ENCODE measurements around the gene SERPINH1.
"Not testable (repeated sequence)": the region's sequence is repeated elsewhere in the genome, so short reads cannot be mapped to it uniquely, and the experiment has no call there.

SERPINH1 gene

DNA sequence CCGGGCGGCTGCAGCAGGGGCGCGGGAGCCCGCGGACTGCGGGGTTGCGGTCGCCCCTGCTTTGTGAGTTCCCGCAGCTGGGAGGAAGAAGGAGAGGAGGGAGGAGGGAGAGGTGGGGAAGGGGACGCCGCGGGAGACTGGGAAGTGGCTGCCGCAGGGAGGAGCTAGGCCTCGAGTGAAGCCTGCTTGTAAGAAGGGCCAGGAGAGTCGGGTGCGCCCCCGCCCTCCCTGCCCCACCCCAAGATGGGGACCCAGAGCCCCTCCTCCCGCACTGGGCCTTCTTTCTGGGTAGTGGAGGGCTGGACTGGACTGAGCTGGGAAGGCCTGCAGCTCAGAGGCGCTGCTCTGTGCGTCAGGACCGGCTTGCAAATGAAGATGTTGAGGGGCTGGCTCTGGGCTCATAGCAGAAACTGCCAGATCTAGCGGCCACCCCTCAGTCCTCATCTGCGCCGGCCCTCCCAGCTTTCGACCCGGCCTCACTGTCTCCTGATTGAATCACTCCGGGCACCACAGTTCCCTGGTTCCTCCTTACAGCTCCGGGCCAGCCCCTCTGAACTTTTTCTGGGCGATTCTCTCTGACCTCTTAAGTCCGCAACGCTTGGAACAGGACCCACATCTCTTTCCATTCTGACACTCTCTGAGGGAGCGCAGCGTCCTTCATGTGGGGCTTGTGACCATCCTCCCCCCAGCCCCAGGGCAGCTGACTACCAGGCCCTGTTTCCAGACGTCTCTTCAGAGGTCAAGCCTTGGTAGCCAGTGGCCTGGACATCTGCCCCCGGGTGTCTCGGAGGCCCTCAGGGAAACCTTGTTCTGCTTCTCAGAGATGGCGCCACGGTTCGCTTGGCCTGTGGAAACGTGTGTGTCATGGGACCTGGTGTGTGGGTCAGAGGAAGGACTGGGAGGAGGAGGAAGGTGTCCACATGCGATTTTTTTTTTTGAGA, 21.9 kb downstream of the SERPINH1 start:
- FAIRE-seq (no peak), DNase-seq (ENCODE audit: insufficient read length, low spot score) (no peak)
- TF ChIP-seq POLR2A (IDR thresholded peaks at IDR 0.05; ENCODE audit: low read depth, low read length) = peak; percentile 47; the same call in 1 of the 2 replicates

DNA sequence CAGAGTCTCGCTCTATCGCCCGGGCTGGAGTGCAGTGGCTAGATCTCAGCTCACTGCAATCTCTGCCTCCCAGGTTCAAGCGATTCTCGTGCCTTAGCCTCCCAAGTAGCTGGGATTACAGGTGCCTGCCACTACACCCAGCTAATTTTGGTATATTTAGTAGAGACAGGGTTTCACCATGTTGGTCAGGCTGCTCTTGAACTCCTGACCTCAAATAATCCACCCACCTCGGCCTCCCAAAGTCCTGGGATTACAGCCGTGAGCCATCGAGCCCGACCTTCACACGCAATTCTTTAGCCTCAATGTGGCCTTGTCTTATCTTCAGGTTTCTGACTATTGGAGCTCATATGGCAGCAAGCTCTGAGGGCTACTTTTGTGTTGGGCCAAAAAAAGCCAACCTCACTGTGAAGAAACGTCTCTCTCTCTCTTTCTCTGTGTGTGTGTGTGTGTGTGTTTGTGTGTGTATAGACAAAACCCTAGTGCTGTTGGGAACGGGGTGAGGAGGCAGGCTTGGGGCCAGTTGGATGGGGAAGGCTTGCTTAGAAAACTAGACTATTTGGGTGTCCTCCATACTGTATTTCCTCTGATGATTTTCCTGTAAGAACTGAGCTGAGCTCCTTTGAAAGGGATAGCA, 22.7 kb downstream of the SERPINH1 start:
- DNase-seq (ENCODE audit: insufficient read length, low spot score); FAIRE-seq: not testable (repeated sequence)

DNA sequence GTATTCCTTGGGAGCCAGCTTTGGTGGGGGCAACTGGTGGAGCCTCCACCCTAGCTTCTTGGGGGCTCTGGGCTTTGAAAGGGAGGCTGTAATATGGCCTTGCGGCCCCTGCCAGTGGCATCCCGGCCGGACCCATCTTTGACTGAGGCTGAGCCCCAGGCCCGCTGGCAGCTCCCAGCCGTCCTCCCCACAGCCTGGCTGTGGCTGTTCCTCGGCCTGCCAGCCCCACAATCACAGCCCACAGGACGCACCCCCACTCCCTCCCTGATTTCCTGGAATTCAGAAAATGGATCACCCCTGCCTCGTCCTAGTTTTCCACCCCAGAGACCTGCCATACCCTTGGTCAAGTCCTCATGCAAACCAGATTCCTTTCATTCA, 23.2 kb downstream of the SERPINH1 start:
- DNase-seq (ENCODE audit: insufficient read length, low spot score) (no peak), FAIRE-seq (no peak)
- TF ChIP-seq POLR2A (IDR thresholded peaks at IDR 0.05; ENCODE audit: low read depth, low read length) = no peak

DNA sequence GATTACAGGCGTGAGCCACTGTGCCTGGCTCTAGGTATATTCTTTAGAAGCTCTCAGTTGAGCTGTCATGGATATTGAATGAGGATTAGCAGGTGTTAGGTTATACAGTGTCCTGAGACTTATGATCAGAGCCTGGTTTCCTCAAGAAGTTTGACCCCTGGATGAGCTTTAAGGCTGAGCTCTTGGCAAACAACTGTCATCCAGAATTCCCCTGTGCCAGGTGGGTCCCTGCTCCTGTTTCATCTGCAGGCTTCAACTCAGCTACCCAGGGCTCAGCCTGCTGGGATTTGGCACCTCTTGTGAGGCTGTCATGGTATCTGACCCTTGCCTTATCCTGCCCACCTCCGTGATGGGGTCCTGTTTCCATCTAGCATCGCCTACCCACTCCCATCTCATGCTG, 24.3 kb downstream of the SERPINH1 start:
- FAIRE-seq (no peak), DNase-seq (ENCODE audit: insufficient read length, low spot score) (no peak)
- TF ChIP-seq POLR2A (IDR thresholded peaks at IDR 0.05; ENCODE audit: low read depth, low read length) = no peak

DNA sequence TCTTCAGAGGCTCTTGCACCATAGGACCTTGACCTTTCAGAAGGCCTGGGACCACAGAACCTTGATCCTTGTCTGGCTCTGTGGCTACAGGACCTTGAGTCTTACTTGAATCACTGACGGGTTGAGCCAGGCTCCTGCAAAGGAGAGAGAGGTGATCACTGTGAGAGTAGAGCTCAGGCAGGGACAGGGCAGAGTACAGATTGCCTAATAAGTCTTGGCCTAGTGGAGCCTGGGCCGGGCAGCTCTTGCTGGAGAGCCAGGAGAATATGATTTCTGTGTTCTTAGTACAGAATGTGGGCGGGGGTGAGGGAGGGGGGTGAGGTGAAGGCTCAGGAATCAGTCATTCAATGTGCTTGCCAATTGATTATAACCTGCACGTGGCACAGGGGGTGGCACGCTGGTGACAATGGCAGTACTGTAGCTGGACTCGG, 26.0 kb downstream of the SERPINH1 start:
- DNase-seq (ENCODE audit: insufficient read length, low spot score) = no peak
- FAIRE-seq = no peak
- no peak for TF ChIP-seq POLR2A (IDR thresholded peaks at IDR 0.05; ENCODE audit: low read depth, low read length)

DNA sequence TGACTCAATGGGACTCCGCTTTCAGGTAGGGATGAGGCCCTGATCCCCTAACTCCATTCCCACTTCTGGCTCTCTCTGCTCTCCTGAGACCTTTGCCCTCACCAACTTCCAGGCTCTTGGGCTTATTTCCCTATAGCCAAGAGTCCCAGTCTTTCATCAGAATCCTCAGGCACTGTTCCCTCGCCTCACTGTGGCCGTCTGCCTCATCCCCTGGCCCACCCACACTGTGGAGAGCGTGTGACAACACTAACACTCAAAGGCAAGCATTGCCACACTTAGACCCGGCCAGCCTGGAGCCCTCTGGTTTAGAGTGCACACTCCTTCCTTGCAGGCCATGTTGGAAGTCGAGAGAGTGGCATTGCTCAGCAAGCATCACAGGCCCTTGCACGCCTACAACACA, 27.0 kb downstream of the SERPINH1 start:
- DNase-seq (ENCODE audit: insufficient read length, low spot score) = no peak
- no peak for FAIRE-seq
- TF ChIP-seq POLR2A (IDR thresholded peaks at IDR 0.05; ENCODE audit: low read depth, low read length) = no peak

DNA sequence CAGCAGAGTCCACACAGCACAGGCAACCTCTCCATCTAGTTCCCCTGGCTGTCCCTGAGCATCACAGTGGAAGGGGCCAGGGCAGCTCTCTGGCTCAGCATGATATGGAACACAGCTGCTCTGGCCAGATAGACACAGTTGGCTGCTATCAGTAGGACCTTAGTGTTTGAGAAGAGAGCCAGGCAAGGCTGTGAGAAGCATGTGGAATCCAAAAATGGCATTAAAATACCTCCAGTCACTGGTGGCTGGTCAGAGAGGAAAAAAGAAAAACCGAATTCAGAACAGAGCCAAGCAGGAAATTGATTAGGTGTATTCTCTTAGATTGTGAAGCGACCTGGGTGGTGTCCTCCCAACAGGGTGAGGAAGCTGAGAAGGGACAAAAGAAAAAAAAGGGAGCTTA, 27.9 kb downstream of the SERPINH1 start:
- no peak for TF ChIP-seq POLR2A (IDR thresholded peaks at IDR 0.05; ENCODE audit: low read depth, low read length)
- FAIRE-seq (no peak), DNase-seq (ENCODE audit: insufficient read length, low spot score) (no peak)

DNA sequence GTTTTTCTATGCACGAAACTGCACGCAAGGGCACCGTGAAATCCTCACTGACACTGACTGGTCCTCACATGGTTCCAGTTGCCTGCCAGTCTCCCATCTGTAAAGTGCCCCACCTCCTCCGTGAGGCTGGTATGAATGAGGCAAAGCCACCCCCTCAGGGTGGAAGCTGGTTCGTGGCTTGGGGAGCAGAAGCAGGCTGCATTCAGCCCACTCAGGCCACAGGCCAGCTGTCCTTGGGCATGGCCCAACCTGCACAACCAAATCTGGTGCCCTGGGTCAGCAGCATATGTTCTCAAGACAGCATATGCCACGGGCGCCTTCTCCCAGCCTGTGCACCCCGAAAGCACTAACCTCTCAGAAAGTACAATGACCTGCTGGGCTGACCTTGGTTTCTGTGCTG, 29.3 kb downstream of the SERPINH1 start:
- DNase-seq (ENCODE audit: insufficient read length, low spot score) (no peak), FAIRE-seq (no peak)
- TF ChIP-seq POLR2A (IDR thresholded peaks at IDR 0.05; ENCODE audit: low read depth, low read length) = no peak

DNA sequence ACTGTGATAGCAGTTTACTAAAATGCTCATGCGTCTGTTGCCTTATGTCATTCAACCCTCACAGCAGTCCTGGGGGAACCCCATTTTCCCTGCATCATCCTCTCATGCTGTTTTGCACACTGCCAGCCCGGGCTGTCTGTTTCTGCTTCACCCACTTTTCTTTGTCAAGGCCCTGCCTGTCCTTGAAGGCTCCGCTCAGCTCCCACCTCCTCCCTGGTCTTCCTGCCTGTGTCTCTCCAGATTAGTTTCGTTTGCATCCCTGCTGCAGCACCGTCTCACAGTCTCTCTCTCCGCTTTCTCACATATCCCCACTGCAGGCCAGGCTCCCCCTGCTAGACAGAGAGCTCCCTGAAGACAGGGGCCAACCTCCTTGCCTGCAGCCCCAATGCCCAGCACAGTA, 29.9 kb downstream of the SERPINH1 start:
- FAIRE-seq (no peak), DNase-seq (ENCODE audit: insufficient read length, low spot score) (no peak)
- TF ChIP-seq POLR2A (IDR thresholded peaks at IDR 0.05; ENCODE audit: low read depth, low read length) = no peak

DNA sequence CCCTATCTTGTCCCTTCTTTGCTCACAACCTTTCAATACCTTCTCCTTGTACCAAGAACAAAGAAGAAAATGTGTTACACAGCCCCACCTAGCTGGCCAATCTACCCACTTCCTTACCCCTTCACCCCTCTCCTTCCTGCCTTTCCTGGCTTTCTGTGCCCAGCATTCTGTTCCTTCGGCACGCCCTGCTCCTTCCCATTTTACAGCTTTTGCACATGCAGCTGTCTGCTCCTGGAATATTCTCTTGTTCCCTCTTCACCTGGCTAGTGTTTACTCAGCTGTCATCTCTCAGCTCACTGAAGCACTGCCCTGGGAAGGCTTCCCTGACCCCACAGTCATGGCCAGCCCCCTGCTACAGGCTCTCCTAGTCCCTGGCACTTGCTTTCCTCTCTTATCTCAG, 30.7 kb downstream of the SERPINH1 start:
- no peak for TF ChIP-seq POLR2A (IDR thresholded peaks at IDR 0.05; ENCODE audit: low read depth, low read length)
- no peak for FAIRE-seq
- no peak for DNase-seq (ENCODE audit: insufficient read length, low spot score)

DNA sequence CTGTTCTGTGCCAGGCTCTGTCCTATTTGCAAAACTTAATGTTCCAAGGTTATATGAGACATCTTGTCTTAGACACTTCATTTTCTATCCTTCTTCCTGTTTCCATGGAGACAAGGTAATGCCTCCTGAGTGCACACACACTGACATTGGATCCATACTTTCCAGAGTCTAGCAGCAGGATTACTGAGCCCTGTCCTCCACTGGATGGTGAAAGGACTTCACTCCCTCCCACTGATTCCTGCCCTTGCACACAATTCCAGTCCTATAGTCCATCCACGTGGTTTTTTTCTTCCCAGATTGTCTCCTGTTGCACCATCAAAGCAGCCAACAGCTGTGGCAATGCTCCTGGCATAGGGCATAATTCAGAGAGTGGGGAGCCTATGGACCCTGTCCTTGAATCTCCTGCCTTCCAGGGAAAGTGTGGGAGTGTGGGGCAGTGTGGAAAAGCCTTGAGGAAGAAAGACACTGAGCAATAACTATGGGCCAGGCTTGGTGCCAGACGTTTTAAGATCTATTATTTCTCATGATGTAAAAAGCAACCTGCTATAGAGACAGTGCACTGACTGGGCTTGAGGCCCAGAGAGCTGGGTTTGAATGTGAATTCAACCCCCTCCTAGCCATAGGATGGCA, 31.3 kb downstream of the SERPINH1 start:
- FAIRE-seq (no peak), DNase-seq (ENCODE audit: insufficient read length, low spot score) (no peak)
- no peak for TF ChIP-seq POLR2A (IDR thresholded peaks at IDR 0.05; ENCODE audit: low read depth, low read length)

DNA sequence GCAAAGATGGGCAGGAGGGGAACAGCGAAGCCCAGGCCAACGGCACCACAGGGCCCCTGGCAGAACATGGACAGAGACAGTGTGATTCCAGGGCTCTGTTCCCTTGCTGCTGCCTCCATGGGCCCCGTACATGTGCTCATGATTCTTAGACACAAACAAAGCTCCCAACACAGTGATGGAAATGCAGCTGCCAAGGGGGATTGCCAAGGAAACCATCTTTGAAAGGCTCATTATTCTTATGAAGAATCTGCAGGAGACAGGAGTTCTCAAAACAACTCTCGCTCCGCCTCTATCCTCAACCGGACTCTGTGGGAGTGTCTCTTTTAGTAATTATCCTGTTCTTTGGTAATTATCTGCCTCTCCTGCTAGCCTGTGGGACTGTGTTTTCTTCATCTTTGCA, 32.2 kb downstream of the SERPINH1 start:
- DNase-seq (ENCODE audit: insufficient read length, low spot score) (no peak), FAIRE-seq (no peak)
- no peak for TF ChIP-seq POLR2A (IDR thresholded peaks at IDR 0.05; ENCODE audit: low read depth, low read length)

DNA sequence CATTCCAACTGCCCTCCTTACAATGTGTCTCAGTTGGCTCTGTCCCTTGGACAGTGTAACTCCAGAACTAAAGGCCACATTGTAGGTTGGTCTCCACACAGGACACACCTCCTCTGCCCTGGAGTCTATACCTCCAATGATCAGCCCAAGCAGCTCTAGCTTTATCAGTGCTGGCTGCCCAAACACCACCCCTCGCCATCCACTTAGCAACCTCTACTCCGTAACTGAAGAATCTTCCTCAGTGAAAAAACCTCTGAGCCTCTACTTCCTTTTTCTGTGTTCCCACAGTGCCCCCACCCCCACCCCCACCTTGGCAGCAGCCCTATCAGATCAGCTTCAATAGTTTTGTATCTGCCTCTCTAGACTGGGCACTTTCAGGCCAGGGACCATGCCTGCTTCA, 33.4 kb downstream of the SERPINH1 start:
- DNase-seq (ENCODE audit: insufficient read length, low spot score) = no peak
- no peak for TF ChIP-seq POLR2A (IDR thresholded peaks at IDR 0.05; ENCODE audit: low read depth, low read length)
- FAIRE-seq = no peak

DNA sequence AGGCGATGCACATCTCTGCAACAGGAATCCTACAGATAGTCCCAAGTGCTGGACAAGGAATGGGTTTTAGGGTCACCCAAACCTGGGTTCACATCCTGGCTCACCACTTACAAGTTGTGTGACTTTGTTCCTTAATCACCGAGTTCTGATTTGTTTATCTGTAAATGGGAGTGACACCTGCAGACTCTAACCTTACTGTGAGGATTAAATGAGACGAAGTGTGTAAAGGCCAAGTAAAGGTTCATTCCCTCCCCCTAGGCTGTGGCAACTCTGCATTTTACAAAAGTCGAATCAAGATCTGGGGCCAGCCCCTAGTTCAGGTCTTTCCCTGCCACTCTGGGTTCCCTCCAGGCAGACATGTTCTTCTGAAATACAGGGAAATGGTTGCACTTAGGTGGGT, 34.9 kb downstream of the SERPINH1 start:
- no peak for DNase-seq (ENCODE audit: insufficient read length, low spot score)
- FAIRE-seq = no peak
- TF ChIP-seq POLR2A (IDR thresholded peaks at IDR 0.05; ENCODE audit: low read depth, low read length) = no peak

Data from H54 (cell line).